Esophagus squamous epithelium (tissue), 5 donors: ENCODE measurements around the gene SLC12A7. TPM values are rescaled to one million over a fixed set of nuclear protein-coding genes. Genes with fewer than 3 reads are reported as not detected.

Experiments
- DNase-seq: peaks from one replicate; lab custom pipeline; 2025; lab: John Stamatoyannopoulos, UW
- H3K27ac ChIP-seq, 4 donors: fragments of 200-600 bp; sonication (generic); one replicate each; pipeline ENCODE4 v1.5.1; 2016 to 2019; ENCODE audit warnings: mild to moderate bottlenecking in 1 of 4
- H3K27me3 ChIP-seq, 4 donors: fragments of 200-600 bp; sonication (generic); 1 replicate in 3 of 4; 2 replicates in 1 of 4; pipeline versions ENCODE4 v1.5.1 to v1.6.0; 2017 to 2021; ENCODE audit warnings: antibody characterized with exemption in 1 of 4
- H3K36me3 ChIP-seq, 3 donors: fragments of 200-600 bp; sonication (generic); one replicate each; pipeline ENCODE4 v1.5.1; 2016 to 2019
- H3K4me1 ChIP-seq, 3 donors: fragments of 200-600 bp; sonication (generic); one replicate each; pipeline ENCODE4 v1.5.1; 2017 to 2019
- H3K4me3 ChIP-seq, 4 donors: fragments of 200-600 bp; sonication (generic); 1 replicate in 3 of 4; 2 replicates in 1 of 4; pipeline ENCODE4 v1.5.1; 2016 to 2019; ENCODE audit warnings: mild to moderate bottlenecking in 2 of 4, moderate library complexity in 1 of 4
- H3K9me3 ChIP-seq, 3 donors: fragments of 200-600 bp; sonication (generic); one replicate each; pipeline ENCODE4 v1.5.1; 2016 to 2019
- POLR2A ChIP-seq, 4 donors: fragments of 450-650 bp; IDR thresholded peaks; one replicate each; pipeline ENCODE4 v1.6.1; 2017; ENCODE audit warnings: antibody characterized with exemption in 4 of 4, mild to moderate bottlenecking in 4 of 4, moderate library complexity in 3 of 4
- WGBS, 2 donors: methylation state at CpG; one replicate each; pipeline ENCODE4 v1.1.5; 2018; 5-methylcytosine and 5-hydroxymethylcytosine counted together
- intact Hi-C: fragments of 100-400 bp; cut with DNase I; formaldehyde crosslinking; loops from one replicate; pipeline ENCODE4 v1.15.0; 2022
- total RNA-seq, 4 donors: library from RNA; depleted of rRNA; stranded (reverse); fragments of >200 nt; gene quantifications; one replicate each; pipeline ENCODE4 v1.1.0, GENCODE V29; 2016
- TF ChIP-seq, protein P1 (sequence below), 6 experiments: fragments of 450-650 bp in 4 of 6; fragments of 200-600 bp in 2 of 6; sonication (generic) in 2 of 6; IDR thresholded peaks; one replicate each; pipeline ENCODE4 v1.5.1; 2016 to 2019; ENCODE audit warnings: antibody characterized with exemption in 6 of 6, mild to moderate bottlenecking in 4 of 6, moderate library complexity in 4 of 6
- donor health status: DM: yes; HTN: yes; CAD: no.

The SLC12A7 gene
- total RNA-seq, 4 donors from 2014 or later, result 4.5 to 13.4 (median 6.6) TPM

DNA sequence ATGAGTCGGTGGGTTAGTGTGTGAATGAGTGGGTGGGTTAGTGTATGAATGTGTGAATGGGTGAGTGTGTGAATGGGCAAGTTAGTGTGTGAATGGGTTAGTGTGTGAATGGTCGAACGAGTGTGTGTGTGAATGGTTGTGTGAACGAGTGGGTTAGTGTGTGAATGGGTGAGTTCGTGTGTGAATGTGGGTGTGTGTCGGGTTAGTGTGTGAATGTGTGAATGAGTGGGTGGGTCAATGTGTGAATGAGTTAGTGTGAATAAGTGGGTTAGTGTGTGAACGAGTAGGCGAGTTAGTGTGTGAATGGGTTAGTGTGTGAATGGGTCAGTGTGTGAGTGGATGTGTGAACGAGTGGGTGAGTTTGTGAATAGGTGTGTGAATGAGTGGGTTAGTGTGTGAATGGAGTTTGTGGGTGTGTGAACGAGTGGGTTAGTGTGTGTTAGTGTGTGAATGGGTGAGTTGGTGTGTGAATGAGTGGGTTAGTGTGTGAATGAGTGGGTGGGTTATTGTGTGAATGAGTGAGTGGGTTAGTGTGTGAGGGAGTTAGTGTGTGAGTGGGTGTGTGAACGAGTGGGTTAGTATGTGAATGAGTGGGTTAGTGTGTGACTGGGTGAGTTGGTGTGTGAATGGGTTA lies 64.4 kb downstream of the SLC12A7 start:
- WGBS, 2 donors, result 82 to 88% methylated on average over 11 of the region's 11 CpGs
- no peak for TF ChIP-seq POLR2A (IDR thresholded peaks at IDR 0.05)
- TF ChIP-seq, protein P1, sequence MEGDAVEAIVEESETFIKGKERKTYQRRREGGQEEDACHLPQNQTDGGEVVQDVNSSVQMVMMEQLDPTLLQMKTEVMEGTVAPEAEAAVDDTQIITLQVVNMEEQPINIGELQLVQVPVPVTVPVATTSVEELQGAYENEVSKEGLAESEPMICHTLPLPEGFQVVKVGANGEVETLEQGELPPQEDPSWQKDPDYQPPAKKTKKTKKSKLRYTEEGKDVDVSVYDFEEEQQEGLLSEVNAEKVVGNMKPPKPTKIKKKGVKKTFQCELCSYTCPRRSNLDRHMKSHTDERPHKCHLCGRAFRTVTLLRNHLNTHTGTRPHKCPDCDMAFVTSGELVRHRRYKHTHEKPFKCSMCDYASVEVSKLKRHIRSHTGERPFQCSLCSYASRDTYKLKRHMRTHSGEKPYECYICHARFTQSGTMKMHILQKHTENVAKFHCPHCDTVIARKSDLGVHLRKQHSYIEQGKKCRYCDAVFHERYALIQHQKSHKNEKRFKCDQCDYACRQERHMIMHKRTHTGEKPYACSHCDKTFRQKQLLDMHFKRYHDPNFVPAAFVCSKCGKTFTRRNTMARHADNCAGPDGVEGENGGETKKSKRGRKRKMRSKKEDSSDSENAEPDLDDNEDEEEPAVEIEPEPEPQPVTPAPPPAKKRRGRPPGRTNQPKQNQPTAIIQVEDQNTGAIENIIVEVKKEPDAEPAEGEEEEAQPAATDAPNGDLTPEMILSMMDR (IDR thresholded peaks at IDR 0.05), result no peak

DNA sequence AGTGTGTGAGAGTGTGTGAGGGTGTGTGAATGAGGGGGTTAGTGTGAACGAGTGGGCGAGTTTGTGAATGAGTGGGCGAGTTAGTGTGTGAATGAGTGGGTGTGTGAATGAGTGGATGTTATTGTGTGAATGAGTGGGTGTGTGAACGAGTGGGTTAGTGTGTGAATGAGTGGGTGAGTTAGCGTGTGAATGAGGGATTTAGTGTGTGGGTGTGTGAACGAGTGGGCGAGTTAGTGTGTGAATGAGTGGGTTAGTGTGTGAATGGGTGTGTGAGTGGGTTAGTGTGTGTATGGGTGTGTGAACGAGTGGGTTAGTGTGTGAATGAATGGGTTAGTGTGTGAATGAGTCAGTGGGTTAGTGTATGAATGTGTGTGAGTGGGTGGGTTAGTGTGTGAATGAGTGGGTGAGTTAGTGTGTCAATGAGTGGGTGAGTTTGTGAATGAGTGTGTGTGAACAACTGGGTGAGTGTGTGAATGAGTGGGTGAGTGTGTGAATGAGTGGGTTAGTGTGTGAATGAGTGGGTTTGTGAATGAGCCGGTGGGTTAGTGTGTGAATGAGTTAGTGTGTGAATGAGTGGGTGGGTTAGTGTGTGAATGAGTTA lies 65.8 kb downstream of the SLC12A7 start:
- intact Hi-C loops, result no loop called here
- WGBS, 2 donors, result 79 to 85% methylated on average over 9 of the region's 9 CpGs

More for the DNA sequence above, 64.4 kb downstream of the SLC12A7 start:
- Histone ChIP-seq H3K27ac (no peak overlapping the region), H3K9me3 (no peaks in the 10 kb centered on the region), H3K36me3 (peaks cover 0 to 19% (median 3%) of the 10 kb centered on the region in 3 donors), H3K4me1 (peaks cover 0 to 1% (median 0%) of the 10 kb centered on the region in 3 donors), H3K27me3 (no peaks in the 10 kb centered on the region), H3K4me3 (no peak overlapping the region)
- intact Hi-C loops, result no loop called here
- no peak for DNase-seq

DNA sequence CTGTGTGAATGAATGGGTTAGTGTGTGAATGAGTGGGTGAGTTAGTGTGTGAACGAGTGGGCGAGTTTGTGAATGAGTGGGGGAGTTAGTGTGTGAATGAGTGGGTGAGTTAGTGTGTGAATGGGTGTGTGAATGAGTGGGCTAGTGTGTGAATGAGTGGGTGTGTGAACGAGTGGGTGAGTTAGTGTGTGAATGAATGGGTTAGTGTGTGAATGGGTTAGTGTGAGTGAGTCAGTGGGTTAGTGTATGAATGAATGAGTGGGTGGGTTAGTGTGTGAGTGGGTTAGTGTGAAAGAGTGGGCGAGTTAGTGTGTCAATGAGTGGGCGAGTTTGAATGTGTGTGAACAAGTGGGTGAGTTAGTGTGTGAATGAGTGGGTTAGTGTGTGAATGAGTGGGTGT lies 67.7 kb downstream of the SLC12A7 start:
- no peaks in the 10 kb centered on the region for H3K36me3 ChIP-seq
- no peaks in the 10 kb centered on the region for H3K9me3 ChIP-seq
- no peak overlapping the region for H3K4me3 ChIP-seq
- H3K27me3 ChIP-seq, result no peaks in the 10 kb centered on the region
- no peaks in the 10 kb centered on the region for H3K4me1 ChIP-seq
- H3K27ac ChIP-seq, result no peak overlapping the region
- TF ChIP-seq, protein P1 (IDR thresholded peaks at IDR 0.05), result no peak
- no peak for TF ChIP-seq POLR2A (IDR thresholded peaks at IDR 0.05)
- DNase-seq, result no peak
- intact Hi-C loops, result no loop called here
- 86 to 88% methylated on average over 5 of the region's 5 CpGs for WGBS, 2 donors

More for the DNA sequence above, 65.8 kb downstream of the SLC12A7 start:
- no peak for DNase-seq
- no peaks in the 10 kb centered on the region for H3K9me3 ChIP-seq
- H3K27ac ChIP-seq, result no peak overlapping the region
- TF ChIP-seq, protein P1 (IDR thresholded peaks at IDR 0.05), result no peak
- no peak for TF ChIP-seq POLR2A (IDR thresholded peaks at IDR 0.05)
- H3K36me3 ChIP-seq, result peaks cover 0 to 5% (median 0%) of the 10 kb centered on the region in 3 donors
- H3K27me3 ChIP-seq, result no peaks in the 10 kb centered on the region
- H3K4me1 ChIP-seq, result no peaks in the 10 kb centered on the region
- no peak overlapping the region for H3K4me3 ChIP-seq

- TF ChIP-seq, protein P1 (IDR thresholded peaks at IDR 0.05), result no peak
- no peak for TF ChIP-seq POLR2A (IDR thresholded peaks at IDR 0.05)
- H3K27ac ChIP-seq, result no peak overlapping the region
- intact Hi-C loops, result no loop called here
- H3K4me1 ChIP-seq, result no peaks in the 10 kb centered on the region
- no peak for DNase-seq
- no peaks in the 10 kb centered on the region for H3K27me3 ChIP-seq
- no peaks in the 10 kb centered on the region for H3K36me3 ChIP-seq
- no peak overlapping the region for H3K4me3 ChIP-seq
- whole genome bisulfite sequencing, 2 donors, result 84 to 86% methylated on average over 7 of the region's 7 CpGs
- H3K9me3 ChIP-seq, result no peaks in the 10 kb centered on the region
Measured at GRCh38 chr5:1043327-1043726, 68.5 kb downstream of the SLC12A7 start.

DNA sequence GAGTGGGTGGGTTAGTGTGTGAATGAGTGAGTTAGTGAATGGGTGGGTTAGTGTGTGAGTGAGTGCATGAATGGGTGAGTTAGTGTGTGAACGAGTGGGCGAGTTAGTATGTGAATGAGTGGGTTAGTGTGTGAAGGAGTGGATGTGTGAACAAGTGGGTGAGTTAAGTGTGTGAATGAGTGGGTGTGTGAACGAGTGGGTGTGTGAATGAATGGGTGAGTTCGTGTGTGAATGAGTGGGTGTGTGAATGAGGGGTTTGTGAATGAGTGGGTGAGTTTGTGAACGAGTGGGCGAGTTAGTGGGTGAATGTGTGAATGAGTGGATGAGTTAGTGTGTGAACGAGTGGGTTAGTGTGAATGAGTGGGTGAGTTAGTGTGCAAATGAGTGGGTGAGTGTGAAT lies 69.2 kb downstream of the SLC12A7 start:
- intact Hi-C loops, result no loop called here
- Histone ChIP-seq H3K9me3 (no peaks in the 10 kb centered on the region), H3K4me1 (no peaks in the 10 kb centered on the region), H3K27me3 (no peaks in the 10 kb centered on the region), H3K4me3 (no peak overlapping the region), H3K27ac (no peak overlapping the region), H3K36me3 (no peaks in the 10 kb centered on the region)
- no peak for DNase-seq
- 83% methylated on average over 7 of the region's 7 CpGs for WGBS, 2 donors
- no peak for TF ChIP-seq POLR2A (IDR thresholded peaks at IDR 0.05)
- TF ChIP-seq, protein P1 (IDR thresholded peaks at IDR 0.05), result no peak
